ENCODE data around the gene FAM234B. TPM values are rescaled to one million over a fixed set of nuclear protein-coding genes. Genes with fewer than 3 reads are reported as not detected.

Gene FAM234B
- total and polyA plus RNA-seq, 2 experiments from 2014 or later, result 9.5 to 21.1 TPM

DNA sequence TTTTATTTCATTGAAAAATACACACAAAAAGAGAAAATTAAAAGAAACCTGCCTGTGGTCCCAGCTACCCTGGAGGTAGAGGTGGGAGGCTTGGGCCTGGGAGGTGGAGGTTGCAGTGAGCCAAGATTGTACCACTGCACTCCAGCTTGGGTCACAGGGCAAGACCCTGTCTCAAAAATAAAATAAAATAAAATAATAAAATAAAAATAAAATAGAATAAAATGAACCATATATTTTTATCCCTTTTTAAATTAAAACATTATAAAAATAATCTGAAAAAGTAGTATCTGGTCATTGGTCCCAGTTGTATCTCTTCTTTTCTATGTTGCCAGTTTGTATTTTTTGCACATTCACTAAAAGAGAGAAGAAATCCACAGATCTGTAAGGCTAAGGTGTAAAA lies 16.7 kb upstream of the FAM234B start (continued):
- TF ChIP-seq, protein P1, sequence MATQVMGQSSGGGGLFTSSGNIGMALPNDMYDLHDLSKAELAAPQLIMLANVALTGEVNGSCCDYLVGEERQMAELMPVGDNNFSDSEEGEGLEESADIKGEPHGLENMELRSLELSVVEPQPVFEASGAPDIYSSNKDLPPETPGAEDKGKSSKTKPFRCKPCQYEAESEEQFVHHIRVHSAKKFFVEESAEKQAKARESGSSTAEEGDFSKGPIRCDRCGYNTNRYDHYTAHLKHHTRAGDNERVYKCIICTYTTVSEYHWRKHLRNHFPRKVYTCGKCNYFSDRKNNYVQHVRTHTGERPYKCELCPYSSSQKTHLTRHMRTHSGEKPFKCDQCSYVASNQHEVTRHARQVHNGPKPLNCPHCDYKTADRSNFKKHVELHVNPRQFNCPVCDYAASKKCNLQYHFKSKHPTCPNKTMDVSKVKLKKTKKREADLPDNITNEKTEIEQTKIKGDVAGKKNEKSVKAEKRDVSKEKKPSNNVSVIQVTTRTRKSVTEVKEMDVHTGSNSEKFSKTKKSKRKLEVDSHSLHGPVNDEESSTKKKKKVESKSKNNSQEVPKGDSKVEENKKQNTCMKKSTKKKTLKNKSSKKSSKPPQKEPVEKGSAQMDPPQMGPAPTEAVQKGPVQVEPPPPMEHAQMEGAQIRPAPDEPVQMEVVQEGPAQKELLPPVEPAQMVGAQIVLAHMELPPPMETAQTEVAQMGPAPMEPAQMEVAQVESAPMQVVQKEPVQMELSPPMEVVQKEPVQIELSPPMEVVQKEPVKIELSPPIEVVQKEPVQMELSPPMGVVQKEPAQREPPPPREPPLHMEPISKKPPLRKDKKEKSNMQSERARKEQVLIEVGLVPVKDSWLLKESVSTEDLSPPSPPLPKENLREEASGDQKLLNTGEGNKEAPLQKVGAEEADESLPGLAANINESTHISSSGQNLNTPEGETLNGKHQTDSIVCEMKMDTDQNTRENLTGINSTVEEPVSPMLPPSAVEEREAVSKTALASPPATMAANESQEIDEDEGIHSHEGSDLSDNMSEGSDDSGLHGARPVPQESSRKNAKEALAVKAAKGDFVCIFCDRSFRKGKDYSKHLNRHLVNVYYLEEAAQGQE (IDR thresholded peaks at IDR 0.05; ENCODE audit: unreplicated experiment), result no peak
- TF ChIP-seq EZH2phosphoT487 (IDR thresholded peaks at IDR 0.05; ENCODE audit: unreplicated experiment) (no peak), EZH2 (IDR thresholded peaks at IDR 0.05; ENCODE audit: low read depth, unreplicated experiment) (no peak), ZNF331 (CRISPR knock-in tag; IDR thresholded peaks at IDR 0.05; ENCODE audit: low read depth) (no peak)

DNA sequence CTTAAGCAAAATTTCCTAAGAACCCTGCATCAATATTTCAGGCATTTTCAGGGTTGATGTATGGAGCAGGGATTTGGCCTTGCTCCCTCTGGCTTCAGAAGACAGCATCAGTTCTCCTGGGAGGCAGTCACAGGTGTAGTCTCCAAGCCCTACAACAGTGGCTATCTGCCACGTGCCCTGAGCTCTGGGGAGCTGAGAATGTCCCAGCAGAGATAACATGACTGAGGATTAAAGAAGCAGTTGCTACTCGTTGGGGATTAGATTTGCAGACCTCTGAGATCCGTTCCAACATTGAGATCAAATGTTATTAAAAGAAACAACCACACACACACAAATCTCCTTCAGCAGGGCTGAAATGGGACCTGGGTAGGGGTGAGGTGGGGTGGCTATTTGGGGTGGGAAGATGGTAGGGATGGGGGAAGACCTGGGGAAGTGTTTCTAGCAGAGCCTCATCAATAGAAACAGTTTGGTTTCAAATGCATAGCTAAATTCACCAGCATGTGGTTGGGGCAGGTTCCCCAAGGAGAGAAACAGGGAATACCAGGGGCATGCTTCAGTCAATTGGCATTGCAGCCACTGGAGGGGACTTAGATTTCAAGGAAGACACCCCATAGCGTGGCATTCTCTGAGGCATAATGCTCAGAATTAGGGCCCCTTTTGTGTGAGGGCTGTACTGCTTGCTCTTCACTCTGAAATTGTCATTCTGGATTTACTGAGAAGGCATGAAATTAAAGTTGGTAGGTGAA lies 15.2 kb upstream of the FAM234B start:
- H3K4me3 Mint-ChIP-seq, result no peak overlapping the region
- H3K79me2 ChIP-seq (replicated peaks; ENCODE audit: insufficient read depth), result no peaks in the 10 kb centered on the region
- H3K4me3 ChIP-seq, result no peak overlapping the region
- no peak overlapping the region for H3K27ac ChIP-seq (ENCODE audit: low read depth)
- H3K4me1 Mint-ChIP-seq, result peaks cover 25% of the 10 kb centered on the region
- H4K20me1 ChIP-seq (replicated peaks; ENCODE audit: insufficient read depth), result no peaks in the 10 kb centered on the region
- H3K9me3 Mint-ChIP-seq, result no peaks in the 10 kb centered on the region
- 0 out of 2 replicates have a peak overlapping the region, but pooled peaks have one; percentile 20 for H3K27ac Mint-ChIP-seq
- H3K27me3 ChIP-seq (ENCODE audit: insufficient read depth), result no peaks in the 10 kb centered on the region
- DNase-seq (ENCODE audit: low spot score) (peak; percentile 45), ATAC-seq (peak; percentile 79)
- no peaks in the 10 kb centered on the region for H3F3A ChIP-seq (replicated peaks; ENCODE audit: low read depth)
- no peak overlapping the region for H3K4me2 ChIP-seq
- no peak overlapping the region for H2AFZ ChIP-seq
- H3K36me3 Mint-ChIP-seq (ENCODE audit: low read depth), result no peaks in the 10 kb centered on the region
- no peaks in the 10 kb centered on the region for H3K9me2 ChIP-seq (ENCODE audit: insufficient read depth)
- no peaks in the 10 kb centered on the region for H3K36me3 ChIP-seq (ENCODE audit: insufficient read depth)
- H3K27me3 Mint-ChIP-seq (ENCODE audit: insufficient read depth, low read depth, poor library complexity), result no peaks in the 10 kb centered on the region
- peaks cover 16% of the 10 kb centered on the region for H3K4me1 ChIP-seq (ENCODE audit: insufficient read depth)
- TF ChIP-seq ZNF114 (CRISPR knock-in tag; IDR thresholded peaks at IDR 0.05), result no peak
- TF ChIP-seq, protein P1 (IDR thresholded peaks at IDR 0.05; ENCODE audit: unreplicated experiment), result no peak
- no peak for TF ChIP-seq EZH2 (IDR thresholded peaks at IDR 0.05; ENCODE audit: low read depth, unreplicated experiment)
- no peak for TF ChIP-seq STAT1 (IDR thresholded peaks at IDR 0.05; ENCODE audit: unreplicated experiment)
- TF ChIP-seq ZNF331 (CRISPR knock-in tag; IDR thresholded peaks at IDR 0.05; ENCODE audit: low read depth), result no peak
- TF ChIP-seq, protein P2, sequence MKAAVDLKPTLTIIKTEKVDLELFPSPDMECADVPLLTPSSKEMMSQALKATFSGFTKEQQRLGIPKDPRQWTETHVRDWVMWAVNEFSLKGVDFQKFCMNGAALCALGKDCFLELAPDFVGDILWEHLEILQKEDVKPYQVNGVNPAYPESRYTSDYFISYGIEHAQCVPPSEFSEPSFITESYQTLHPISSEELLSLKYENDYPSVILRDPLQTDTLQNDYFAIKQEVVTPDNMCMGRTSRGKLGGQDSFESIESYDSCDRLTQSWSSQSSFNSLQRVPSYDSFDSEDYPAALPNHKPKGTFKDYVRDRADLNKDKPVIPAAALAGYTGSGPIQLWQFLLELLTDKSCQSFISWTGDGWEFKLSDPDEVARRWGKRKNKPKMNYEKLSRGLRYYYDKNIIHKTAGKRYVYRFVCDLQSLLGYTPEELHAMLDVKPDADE (IDR thresholded peaks at IDR 0.05), result no peak
- TF ChIP-seq EZH2phosphoT487 (IDR thresholded peaks at IDR 0.05; ENCODE audit: unreplicated experiment), result no peak
- no peak for TF ChIP-seq CREB1 (CRISPR knock-in tag; IDR thresholded peaks at IDR 0.05; ENCODE audit: low read depth)
- TF ChIP-seq NANOG (IDR thresholded peaks at IDR 0.05; ENCODE audit: borderline replicate concordance), result no peak

Measured in GM23338 (cell line).